ENCODE results near the gene PPFIA2.

PPFIA2 gene

DNA sequence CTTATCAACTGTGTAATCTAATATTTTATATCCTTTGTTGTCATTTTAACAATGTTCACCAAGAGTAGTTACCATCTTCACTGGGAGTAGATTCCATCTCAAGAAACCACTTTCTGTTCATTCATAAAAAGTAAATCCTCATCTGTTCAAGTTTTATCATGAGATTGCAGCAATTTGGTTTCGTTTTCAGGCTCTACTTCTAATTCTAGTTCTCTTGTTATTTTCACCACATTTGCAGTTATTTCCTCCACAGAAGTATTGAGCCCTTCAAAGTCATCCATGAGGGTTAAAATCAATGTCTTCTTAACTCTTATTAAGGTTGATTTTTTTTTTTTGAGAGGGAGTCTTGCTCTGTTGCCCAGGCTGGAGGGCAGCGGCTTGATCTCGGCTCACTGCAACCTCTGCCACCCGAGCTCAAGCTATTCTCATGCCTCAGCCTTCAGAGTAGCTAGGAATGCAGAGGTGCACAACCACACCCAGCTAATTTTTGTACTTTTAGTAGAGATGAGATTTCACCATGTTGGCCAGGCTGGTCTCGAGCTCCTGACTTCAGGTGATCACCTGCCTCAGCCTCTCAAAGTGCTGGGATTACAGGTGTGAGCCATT, 404.7 kb downstream of the PPFIA2 start:
- no peak for DNase-seq (ENCODE audit: low read depth)

DNA sequence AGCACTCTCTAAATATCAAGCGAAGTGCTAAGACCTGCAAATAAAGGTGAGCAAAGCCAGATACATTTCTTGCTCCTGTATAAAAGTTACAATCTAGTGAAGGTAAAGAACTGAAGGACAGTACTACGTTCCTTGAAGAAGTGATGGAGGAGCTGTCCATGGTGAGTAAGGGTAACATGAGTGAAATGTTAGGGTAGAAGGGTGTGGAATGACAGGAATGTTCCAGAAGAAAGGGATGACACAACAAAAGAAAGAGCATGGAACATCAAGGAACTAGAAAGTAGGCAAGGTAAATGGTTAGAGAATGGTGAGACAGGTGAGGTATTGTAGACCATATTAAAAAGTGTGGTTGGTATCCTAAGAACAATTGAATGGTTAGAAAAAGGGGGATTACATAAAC, 408.8 kb downstream of the PPFIA2 start:
- DNase-seq (ENCODE audit: low read depth) = no peak

DNA sequence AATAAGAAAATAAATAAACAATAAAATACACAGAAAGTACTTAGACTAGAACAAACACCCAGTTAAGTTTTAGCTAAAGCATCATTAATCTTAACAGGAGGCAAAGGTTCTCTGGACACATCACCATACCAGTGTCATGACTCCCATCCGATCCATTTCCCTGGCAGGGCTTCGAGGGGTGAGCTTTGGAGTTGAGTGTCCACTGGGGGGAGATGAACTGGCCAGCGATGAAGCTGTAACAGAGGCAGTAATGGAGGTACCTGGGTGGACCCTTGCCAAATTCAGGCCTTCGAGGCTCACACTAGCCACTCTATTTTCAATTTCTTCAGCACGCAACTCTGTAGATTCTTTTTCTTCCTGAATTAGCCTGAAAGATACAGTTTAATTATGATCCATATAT, 411.7 kb downstream of the PPFIA2 start:
- no peak for DNase-seq (ENCODE audit: low read depth)

DNA sequence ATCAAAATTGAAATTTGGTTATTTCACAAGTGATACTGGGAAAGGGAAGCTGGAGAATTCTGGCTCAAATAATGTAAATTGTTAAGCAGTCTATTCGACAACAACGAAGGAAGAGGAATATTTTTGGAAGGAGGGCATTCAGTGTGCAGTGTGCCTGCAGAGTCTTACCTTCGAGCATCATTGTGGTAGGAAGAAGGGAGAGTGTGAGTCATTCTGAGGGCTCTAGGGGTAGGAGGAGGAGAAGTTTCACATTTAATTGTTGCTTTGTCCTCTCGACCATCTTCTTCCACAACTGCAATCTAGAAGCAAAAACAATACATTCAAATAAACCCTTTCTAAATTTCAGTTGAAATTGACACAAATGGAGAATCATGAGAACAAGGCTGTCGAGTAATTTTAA, 418.2 kb downstream of the PPFIA2 start:
- DNase-seq (ENCODE audit: low read depth) = no peak

DNA sequence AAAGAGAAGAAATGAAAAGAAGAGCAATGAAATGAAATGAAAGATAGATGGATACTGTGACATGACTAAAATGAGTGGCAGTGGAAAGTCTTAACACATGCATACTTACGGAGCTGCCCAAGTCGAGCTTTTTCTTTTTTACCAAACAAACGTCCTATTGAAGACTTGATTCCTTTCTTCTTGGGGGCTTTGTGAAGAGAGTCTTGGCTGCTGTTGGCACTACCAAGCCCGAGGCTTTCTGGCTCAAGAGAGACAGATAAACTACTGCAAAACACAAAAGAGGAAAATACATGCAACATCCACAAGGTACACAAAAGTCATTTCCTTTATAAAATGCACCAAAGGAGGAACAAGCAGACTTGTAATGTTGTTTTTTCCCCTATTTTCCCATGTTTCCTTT, 420.1 kb downstream of the PPFIA2 start:
- no peak for DNase-seq (ENCODE audit: low read depth)

DNA sequence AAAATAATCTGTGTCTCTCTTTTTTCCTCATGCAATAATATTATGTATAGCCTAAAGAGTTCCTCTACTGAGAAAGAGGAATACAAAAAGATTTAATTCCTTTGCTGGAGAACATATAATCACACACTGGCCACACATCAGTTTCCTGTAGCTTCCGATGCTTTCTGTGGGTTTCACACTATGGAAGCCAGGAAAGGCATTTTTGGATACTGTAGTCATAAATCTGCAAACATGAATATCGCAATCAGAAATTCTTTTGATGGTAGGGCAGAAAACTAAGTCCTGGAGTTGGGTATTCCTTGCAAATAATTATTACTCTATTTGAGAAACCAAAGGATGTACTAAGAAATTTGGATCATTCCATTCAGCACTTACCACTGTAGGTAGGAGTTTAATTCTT, 421.3 kb downstream of the PPFIA2 start:
- DNase-seq (ENCODE audit: low read depth) = no peak

DNA sequence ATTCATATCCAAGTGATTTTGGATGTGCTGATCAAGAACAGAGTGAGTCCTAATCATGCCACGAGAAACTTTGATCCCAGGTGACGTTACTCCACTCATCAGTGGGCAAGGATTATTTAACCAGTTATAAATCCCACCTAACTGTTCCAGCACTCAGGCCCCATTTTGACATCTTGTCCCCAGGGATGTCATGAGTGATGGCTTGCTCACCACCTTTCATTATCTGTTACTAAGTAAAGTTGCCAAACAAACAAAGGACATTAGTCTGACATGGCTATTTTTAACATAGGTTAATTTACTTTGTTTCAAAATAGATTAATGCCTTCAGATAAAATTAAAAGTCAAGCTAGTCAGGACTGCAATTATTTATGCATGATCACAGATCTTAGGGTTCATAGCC, 425.3 kb downstream of the PPFIA2 start:
- DNase-seq (ENCODE audit: low read depth) = no peak

DNA sequence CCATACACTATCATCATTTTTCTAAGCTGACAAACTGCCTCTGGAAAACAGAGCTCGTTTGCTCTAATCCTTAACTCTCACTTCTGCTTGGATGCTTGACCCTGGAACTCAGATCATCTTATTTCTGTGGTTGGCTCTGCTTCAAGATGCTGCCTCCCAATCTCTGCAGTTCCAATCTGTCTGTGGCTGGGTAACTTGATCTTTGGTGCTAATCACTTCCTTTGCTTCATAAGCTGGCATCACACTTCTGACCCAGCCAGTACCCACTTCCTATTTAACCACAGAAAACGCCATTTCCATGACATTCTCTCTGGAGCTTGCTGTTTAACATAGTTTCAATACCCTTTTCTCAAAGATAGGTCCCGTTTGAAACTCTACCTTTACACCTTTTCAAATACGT, 427.1 kb downstream of the PPFIA2 start:
- DNase-seq (ENCODE audit: low read depth) = no peak

DNA sequence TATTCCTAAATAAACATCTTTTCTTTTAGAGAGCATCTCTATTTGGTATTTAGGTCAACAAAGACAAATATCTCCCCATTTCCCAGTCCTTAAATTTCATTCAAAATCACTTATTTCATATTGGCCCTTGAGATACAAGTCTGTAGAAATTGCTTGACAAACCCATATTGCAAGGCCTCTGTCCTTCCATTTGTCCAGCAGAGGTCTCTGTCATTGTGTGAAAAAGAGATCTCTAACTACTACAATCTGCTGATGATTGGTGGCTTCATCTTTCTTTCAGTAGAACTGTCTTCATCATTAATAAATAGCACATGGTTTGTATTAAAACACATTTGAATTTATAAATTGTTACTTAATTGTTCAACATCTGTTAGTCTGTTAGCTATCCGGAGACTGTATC, 428.7 kb downstream of the PPFIA2 start:
- no peak for DNase-seq (ENCODE audit: low read depth)

DNA sequence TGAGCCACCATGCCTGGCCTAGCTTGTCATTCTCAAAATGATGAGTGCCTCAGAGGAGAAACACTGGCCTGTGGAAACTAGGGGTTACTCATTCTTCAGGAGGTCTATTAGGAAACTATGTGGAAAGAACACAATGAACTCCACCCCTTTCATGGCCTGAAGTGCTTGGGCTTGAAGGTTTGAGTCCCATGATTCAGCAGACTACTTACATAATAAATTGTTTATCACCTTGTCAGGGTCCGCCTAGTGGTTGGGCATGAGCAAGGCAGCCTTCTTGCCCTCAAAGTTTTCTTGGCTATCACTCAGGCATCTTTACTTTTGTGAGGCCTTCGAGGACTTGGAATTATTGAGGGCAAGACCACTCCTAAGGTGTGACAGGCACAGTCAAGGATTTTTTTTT, 430.1 kb downstream of the PPFIA2 start:
- no peak for DNase-seq (ENCODE audit: low read depth)

DNA sequence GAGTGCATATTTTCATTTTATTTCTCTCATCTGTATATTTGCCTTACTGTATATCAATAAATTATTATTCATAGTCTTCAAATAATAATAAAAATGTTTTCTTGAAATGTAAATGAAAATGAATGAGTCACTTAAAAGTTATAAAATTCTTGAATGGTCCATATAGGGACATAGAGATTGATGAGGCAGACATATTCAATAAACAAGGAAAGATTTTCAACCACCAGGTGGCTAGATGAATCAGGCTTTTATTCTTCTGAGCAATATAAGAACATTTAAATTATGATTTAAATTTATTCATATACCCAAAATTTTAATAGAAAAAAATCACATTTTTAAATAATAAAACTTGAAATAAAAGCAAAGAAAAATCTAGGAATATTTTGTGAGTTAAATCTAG, 431.7 kb downstream of the PPFIA2 start:
- no peak for DNase-seq (ENCODE audit: low read depth)

DNA sequence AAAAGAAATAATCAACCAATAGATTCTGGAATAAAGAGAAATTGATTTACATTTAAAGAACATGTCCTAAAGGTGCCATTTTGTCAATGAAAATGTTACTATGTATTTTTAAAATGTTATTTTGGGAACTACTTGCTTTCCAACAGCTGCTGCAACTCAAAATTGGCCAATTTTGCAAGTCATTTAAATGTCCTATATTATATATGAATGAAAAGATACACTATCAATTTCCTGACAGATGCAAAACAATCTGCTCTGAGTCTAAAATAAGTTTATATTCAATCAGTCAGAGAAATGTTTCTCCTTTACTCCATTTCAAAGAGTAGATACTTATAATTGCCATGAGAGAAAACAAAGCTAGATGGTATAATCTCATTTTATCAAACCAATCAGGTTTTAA, 434.1 kb downstream of the PPFIA2 start:
- no peak for DNase-seq (ENCODE audit: low read depth)

DNA sequence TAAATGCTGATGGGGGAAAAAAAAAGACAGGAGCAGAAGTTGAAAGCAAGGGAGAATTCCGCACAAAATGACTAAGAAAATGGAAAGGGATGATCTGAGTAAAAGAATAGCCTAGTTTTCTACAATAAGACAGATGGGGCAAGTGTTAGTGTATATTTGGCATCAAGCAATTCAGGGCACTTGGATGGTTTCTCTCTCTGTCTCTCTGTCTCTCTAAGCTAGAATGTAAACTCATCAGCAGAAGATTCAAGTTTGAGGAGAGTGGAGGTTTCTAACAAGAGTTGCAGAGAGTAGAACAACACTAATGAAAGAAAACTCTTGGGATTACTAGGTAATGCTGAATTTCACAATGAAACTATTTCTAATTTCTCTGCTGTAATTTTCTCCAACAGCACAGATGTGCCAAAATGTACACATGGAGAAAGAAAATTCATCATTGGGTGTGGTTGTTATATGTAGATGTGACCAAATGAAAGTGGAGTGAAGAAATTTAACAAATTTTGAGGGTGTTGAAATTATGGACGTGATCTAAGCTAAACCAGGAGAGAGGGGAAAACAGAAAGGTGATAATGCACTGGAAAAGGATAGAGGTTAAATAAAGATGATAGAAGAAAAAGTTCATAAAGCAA, 444.1 kb downstream of the PPFIA2 start:
- no peak for DNase-seq (ENCODE audit: low read depth)

DNA sequence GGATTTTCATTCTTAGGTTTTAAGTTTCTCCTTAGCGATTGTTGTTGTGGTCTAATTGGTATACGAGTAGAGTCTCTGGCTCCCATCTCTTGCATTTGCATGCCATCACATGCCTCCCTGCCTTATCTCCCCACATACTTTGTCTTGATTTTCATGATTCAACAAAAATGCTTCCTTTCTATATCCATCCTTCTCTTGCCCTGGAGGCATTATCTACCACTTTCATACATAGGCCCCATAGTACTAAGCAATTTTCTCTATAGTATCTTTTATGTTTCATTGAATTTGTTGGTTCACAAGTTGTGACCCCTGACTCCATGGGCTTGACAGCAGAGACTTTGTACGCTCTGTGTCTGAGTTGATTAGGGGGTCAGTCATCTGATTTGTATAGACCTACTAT, 455.2 kb downstream of the PPFIA2 start:
- DNase-seq (ENCODE audit: low read depth) = no peak

DNA sequence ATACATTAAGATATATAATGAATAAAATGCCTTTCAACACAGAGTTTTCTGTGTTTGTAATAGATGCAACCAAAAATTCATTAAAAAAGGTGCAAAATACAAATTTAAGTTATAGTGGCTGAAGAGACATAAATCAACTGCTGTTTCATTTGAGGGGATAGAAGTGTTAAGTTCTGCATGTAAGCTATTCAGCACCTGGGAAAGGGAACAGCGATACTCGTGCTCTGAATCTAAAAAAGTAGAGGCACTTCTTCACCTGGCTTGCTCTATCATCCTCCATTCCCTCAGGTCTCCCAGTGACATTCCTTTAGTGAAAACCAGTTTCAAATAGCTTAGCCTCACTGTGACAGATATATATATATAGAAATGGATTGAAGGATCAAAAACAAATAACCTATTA, 458.7 kb downstream of the PPFIA2 start:
- no peak for DNase-seq (ENCODE audit: low read depth)

DNA sequence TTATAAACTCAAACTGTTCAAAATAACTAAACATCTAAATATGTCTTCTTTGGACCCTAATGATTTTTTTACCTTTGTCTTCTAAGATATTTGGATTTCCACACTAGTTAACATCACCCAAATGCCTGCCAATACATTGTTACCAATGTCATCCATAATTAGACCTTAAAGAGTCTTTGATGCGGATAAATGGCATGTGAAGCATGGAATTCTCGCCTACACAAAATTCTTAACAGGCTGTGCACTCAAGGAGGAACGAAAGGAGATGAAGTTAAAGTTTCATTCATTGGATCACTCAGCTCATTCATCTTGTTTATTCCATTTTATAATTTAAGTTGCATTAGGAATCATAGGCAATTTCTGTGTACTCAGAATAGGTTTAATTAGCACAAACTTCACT, 461.5 kb downstream of the PPFIA2 start:
- DNase-seq (ENCODE audit: low read depth) = no peak

DNA sequence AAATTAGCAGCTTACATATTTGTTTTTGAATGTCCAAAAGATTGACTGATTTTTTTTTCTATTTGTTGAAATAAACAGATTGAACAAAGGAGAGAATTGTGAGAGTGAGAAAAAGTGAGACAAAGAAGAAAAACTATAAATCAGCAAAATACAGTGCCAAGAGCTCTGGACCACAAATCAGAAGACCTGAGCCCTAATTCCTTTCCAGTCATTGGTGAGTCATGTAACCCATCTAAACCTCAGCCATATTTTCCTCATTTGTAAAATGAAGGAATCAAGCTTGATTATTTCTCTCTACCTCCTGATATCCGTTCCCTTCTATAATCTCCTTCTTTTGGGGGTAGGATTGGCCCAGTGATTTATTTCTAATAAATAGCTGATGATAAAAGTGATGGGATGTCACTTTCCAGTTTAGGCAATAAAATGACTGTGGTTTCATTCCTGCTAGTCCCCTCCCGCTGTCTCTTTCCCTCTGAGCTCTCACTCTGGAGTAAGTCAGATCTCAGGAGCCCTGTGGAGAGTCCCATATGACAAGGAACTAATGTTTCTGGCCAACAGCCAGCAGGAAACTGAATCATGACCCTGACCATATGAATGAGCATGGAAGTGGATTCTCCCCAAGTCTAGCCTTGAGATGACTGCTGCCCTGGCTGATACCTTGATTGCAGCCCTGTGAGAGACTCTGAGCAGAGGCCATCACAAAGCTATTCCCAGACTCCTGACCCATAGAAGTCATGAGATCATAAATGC, 462.4 kb downstream of the PPFIA2 start:
- no peak for DNase-seq (ENCODE audit: low read depth)

DNA sequence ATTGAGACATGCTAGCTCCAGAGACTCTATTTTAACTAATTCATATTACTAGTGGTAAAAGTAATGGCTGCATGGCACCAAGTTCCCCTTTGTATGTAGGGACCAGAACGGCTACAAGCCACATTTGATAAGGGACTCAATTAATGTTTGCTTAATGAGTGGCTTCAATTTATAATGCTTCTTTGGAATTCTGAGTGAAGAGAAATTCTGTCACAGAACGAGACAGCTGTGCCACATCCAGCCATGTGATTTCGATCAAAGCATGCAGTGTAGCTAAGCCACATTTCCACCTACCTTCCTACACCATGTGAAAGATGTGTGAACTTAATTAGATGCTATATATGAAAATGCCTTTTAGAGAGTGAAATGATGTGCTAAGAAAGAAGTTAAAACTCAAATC, 463.9 kb downstream of the PPFIA2 start:
- DNase-seq (ENCODE audit: low read depth) = no peak

DNA sequence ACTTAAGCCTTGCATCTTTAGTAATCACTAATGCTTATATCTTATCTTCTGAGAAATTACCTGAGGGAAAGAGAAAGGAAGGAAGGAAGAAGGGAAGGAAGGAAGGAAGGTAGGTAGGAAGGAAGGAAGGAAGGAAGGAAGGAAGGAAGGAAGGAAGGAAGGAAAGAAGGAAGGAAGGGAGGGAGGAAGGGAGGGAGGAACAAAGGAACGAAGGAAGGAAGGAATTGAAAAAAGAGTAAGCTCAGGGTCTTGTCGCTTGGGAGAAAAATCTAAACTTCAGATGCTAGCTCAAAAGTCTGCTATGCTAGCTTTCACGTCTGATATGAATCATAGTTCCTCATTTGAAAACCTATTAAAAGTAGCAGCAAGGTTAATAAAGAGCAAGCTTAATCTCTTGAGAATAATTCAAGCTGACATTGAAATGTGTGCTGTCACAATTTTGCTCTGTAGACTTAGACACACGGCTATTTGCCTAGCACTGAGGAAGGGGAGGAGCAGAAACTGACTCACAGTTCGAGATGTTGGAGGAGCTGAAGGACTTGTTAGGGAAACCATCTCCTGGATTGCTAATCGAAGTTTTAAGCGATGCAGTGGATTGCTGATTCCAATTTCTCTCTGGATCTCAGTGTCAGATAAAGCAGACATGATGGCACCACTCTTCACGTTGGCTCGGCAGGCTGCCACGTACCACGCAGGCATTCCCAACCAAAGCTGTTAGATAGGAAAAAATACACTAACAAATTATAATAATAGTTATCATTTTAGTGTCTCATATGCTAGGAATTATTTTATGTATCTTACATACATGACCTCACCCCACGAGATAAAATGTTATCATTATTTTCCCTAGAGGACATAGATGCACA, 464.6 kb downstream of the PPFIA2 start:
- no peak for DNase-seq (ENCODE audit: low read depth)

DNA sequence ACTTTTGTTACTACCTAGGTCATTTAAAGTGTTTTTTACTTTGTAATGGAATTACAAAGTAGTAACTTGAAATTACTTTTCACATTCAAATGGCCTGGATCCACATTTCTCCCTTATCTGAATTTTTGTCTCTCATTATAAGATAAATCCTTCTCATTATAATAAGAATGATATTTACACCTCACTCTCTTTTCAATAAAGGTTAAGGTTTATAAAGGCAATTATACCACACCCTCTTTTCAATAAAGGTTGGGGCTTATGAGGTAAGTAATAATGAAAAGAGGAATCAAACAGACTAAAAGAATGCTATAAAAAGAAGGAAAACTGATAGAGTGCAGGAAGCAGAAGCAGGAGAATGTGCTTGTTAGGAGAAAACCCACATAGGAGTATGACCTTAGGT, 470.5 kb downstream of the PPFIA2 start:
- no peak for DNase-seq (ENCODE audit: low read depth)

DNA sequence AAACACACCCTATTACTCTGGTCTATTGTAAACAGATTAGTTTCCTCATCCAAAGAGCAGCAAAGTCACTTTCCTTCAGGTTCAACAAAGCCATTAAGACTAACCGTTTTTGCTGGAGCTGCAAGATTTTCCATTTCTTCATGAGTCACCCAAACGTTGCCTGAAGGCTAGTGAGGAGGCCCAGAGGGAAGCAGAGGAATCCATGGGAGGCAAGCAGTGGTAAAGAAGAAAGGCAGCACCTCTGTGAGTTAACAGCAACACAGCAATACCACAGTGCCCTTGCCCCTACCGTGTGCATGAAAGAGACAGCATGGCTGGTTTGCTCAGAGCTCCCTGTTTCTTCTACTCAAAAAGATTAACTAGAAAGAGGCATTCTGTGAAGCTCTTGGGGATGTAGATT, 475.0 kb downstream of the PPFIA2 start:
- no peak for DNase-seq (ENCODE audit: low read depth)

DNA sequence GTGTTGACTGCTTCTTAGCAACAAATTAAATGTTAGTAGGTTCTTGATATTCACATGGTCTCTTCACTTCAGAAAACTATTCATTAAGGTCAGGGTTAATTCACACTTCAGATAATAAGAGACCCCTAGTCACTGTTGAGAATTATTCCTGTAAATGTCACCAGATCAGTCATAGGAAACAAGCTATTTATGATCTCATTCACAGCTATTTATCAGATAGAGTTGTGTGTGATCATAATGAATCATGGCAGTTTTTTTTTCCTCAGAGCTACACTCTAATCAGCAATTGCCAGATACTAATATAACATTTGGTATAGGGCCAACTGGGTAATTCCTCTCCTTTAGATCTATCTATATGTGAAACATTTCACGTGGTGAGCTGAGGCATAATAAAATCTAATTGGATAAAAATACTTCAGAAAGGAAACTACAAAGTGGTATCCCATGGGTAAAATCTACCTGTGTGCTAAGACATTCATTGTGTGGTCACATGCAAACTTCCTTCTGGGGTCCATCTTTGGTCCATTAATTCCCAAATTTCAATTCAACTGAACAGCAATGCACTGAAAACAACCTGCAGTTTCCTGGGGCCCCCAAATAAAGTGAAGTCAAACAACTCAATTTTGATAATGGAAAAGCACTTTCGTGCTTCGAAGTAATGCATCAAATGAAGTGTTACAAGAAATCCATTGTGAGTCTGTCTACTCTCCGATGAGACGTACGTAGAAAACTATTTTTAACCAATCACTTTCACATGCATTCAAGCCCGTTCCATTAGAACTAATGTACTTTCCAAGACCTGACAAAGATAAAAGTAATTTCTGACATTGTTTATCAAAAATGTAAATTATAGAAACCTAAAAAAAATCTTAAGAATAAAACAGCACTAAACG, 484.3 kb downstream of the PPFIA2 start:
- DNase-seq (ENCODE audit: low read depth) = no peak

Data from T follicular helper cell (primary cell).